DOHH2 (cell line): ENCODE data around the gene ZNF670.

Experiments
- EZH2phosphoT487 ChIP-seq: fragments of 200-600 bp; sonication (generic); IDR thresholded peaks from 2 replicates; pipeline ENCODE4 v1.6.1; 2017; ENCODE audit warnings: borderline replicate concordance, mild to moderate bottlenecking, antibody characterized with exemption, low read length, moderate library complexity, mixed read lengths
- TF ChIP-seq, protein P1 (sequence below): fragments of 200-600 bp; sonication (generic); IDR thresholded peaks from one replicate; pipeline ENCODE4 v1.5.1; 2014; ENCODE audit warnings: antibody characterized with exemption, mild to moderate bottlenecking, low read depth, low read length; ENCODE audit not compliant: poor library complexity, severe bottlenecking

- TF ChIP-seq, protein P1, sequence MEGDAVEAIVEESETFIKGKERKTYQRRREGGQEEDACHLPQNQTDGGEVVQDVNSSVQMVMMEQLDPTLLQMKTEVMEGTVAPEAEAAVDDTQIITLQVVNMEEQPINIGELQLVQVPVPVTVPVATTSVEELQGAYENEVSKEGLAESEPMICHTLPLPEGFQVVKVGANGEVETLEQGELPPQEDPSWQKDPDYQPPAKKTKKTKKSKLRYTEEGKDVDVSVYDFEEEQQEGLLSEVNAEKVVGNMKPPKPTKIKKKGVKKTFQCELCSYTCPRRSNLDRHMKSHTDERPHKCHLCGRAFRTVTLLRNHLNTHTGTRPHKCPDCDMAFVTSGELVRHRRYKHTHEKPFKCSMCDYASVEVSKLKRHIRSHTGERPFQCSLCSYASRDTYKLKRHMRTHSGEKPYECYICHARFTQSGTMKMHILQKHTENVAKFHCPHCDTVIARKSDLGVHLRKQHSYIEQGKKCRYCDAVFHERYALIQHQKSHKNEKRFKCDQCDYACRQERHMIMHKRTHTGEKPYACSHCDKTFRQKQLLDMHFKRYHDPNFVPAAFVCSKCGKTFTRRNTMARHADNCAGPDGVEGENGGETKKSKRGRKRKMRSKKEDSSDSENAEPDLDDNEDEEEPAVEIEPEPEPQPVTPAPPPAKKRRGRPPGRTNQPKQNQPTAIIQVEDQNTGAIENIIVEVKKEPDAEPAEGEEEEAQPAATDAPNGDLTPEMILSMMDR: no peak
- no peak for TF ChIP-seq EZH2phosphoT487
Measured at GRCh38 chr1:247087256-247087655, 8.6 kb upstream of the ZNF670 start.
